H1 (cell line): Measurements from ENCODE around the gene PDE6D. TPM values are rescaled to one million over a fixed set of nuclear protein-coding genes. Genes with fewer than 3 reads are reported as not detected.

ENCODE experiments used
- CTCF ChIA-PET: fragments of 300-600 bp; sonication (Branson Sonifier 250); formaldehyde crosslinking; loops from one replicate; lab custom pipeline; 2021; ENCODE audit not compliant: partially characterized antibody; lab: Charles Lee
- POLR2A ChIA-PET: fragments of 300-600 bp; sonication (Branson Sonifier 250); formaldehyde crosslinking; loops from one replicate; lab custom pipeline; 2021; ENCODE audit warnings: inconsistent platforms; ENCODE audit not compliant: partially characterized antibody; lab: Charles Lee
- DNase-seq, 2 experiments: peaks; one replicate each; pipeline versions ENCODE4 v3.0.0 to v3.0.0-alpha.2; 2010 to 2022; ENCODE audit warnings: low spot score in 2 of 2, low read depth in 1 of 2, mixed read lengths in 1 of 2
- FAIRE-seq: peaks from 2 replicates; lab custom pipeline; 2011; peaks lifted over from hg19 to GRCh38; lab: Jason Lieb, UNC
- H2AFZ ChIP-seq: 2 replicates; pipeline ENCODE4 v1.8.1; 2012; ENCODE audit warnings: low read length, inconsistent platforms
- H2AK5ac ChIP-seq: 2 replicates; pipeline ENCODE4 v1.6.1; 2013; ENCODE audit warnings: low read depth, low read length
- H2BK120ac ChIP-seq: replicated peaks from 2 replicates; pipeline ENCODE3; 2013; ENCODE audit warnings: low read depth, low read length, inconsistent platforms
- H2BK12ac ChIP-seq: 2 replicates; pipeline ENCODE4 v1.6.1; 2013; ENCODE audit warnings: low read depth, low read length
- H2BK15ac ChIP-seq: 2 replicates; pipeline ENCODE4 v1.6.1; 2013; ENCODE audit warnings: low read length
- H2BK20ac ChIP-seq: 2 replicates; pipeline ENCODE4 v1.6.1; 2013; ENCODE audit warnings: low read length
- H2BK5ac ChIP-seq: 2 replicates; pipeline ENCODE4 v1.6.1; 2013; ENCODE audit warnings: low read depth, low read length
- H3K14ac ChIP-seq: 2 replicates; pipeline ENCODE4 v1.6.1; 2013; ENCODE audit warnings: inconsistent platforms; ENCODE audit not compliant: insufficient read length
- H3K18ac ChIP-seq: 2 replicates; pipeline ENCODE4 v1.6.1; 2013; ENCODE audit warnings: low read length; ENCODE audit errors: extremely low read depth
- H3K23ac ChIP-seq: 2 replicates; pipeline ENCODE4 v1.6.1; 2013; ENCODE audit warnings: inconsistent platforms; ENCODE audit not compliant: insufficient read length
- H3K23me2 ChIP-seq: 2 replicates; pipeline ENCODE4 v1.6.1; 2013; ENCODE audit warnings: low read depth, low read length
- H3K27ac ChIP-seq: 2 replicates; pipeline ENCODE4 v1.6.1; 2011; ENCODE audit warnings: low read depth, low read length, inconsistent platforms
- H3K27me3 ChIP-seq, 4 experiments: replicated peaks in 1 of 4; 1 replicate in 1 of 4; 2 replicates in 3 of 4; pipeline versions ENCODE4 v1.6.1 to v1.8.1; 2011 to 2013; ENCODE audit warnings: low read length in 3 of 4, mild to moderate bottlenecking in 3 of 4, inconsistent platforms in 2 of 4, mixed read lengths in 2 of 4, moderate library complexity in 1 of 4; ENCODE audit not compliant: control insufficient read depth in 3 of 4, insufficient read depth in 3 of 4; ENCODE audit errors: extremely low read depth in 1 of 4
- H3K36me3 ChIP-seq, 4 experiments: 2 replicates each; pipeline versions ENCODE4 v1.6.1 to v1.8.1; 2011 to 2013; ENCODE audit warnings: mild to moderate bottlenecking in 4 of 4, low read length in 3 of 4, moderate library complexity in 2 of 4, control low read depth in 1 of 4, inconsistent platforms in 1 of 4; ENCODE audit not compliant: insufficient read depth in 4 of 4, control insufficient read depth in 2 of 4
- H3K4ac ChIP-seq: replicated peaks from 2 replicates; pipeline ENCODE3; 2013; ENCODE audit warnings: low read length, low read depth, mixed read lengths, inconsistent platforms; ENCODE audit not compliant: insufficient read length
- H3K4me1 ChIP-seq, 4 experiments: replicated peaks in 1 of 4; 1 replicate in 1 of 4; 2 replicates in 3 of 4; pipeline versions ENCODE4 v1.6.1 to v1.8.1; 2011 to 2013; ENCODE audit warnings: low read length in 3 of 4, inconsistent platforms in 2 of 4, mixed read lengths in 1 of 4; ENCODE audit not compliant: insufficient read depth in 4 of 4, control insufficient read depth in 3 of 4
- H3K4me2 ChIP-seq, 2 experiments: 2 replicates each; pipeline versions ENCODE4 v1.6.1 to v1.8.1; 2011 to 2013; ENCODE audit warnings: low read depth in 2 of 2, low read length in 2 of 2, control low read depth in 1 of 2, inconsistent platforms in 1 of 2, mild to moderate bottlenecking in 1 of 2; ENCODE audit not compliant: insufficient read depth in 1 of 2
- H3K4me3 ChIP-seq, 4 experiments: fragments of 200-600, 300-600 bp in 1 of 4; sonication (generic), shearing (Covaris generic), sonication (Bioruptor Twin) in 1 of 4; 2 replicates each; pipeline versions ENCODE4 v1.5.1 to v1.8.1; 2011 to 2016; ENCODE audit warnings: low read length in 4 of 4, low read depth in 3 of 4, control low read depth in 2 of 4, inconsistent platforms in 2 of 4, mild to moderate bottlenecking in 2 of 4, mixed read lengths in 1 of 4, moderate library complexity in 1 of 4; ENCODE audit not compliant: insufficient read depth in 2 of 4; ENCODE audit errors: extremely low read depth in 1 of 4
- H3K56ac ChIP-seq: replicated peaks from 2 replicates; pipeline ENCODE3; 2013; ENCODE audit warnings: low read depth, mild to moderate bottlenecking, mixed read lengths, low read length, inconsistent platforms; ENCODE audit not compliant: insufficient read length
- H3K79me1 ChIP-seq: 2 replicates; pipeline ENCODE4 v1.6.1; 2013; ENCODE audit warnings: low read depth, low read length, control low read depth
- H3K79me2 ChIP-seq, 2 experiments: 2 replicates each; pipeline versions ENCODE4 v1.6.1 to v1.8.1; 2012 to 2013; ENCODE audit warnings: low read length in 2 of 2, mild to moderate bottlenecking in 2 of 2, inconsistent platforms in 1 of 2; ENCODE audit not compliant: insufficient read depth in 2 of 2, control insufficient read depth in 1 of 2
- H3K9ac ChIP-seq, 4 experiments: replicated peaks in 1 of 4; 1 replicate in 1 of 4; 2 replicates in 3 of 4; pipeline versions ENCODE4 v1.6.1 to v1.8.1; 2011 to 2013; ENCODE audit warnings: low read depth in 3 of 4, low read length in 3 of 4, control low read depth in 2 of 4, mild to moderate bottlenecking in 2 of 4, moderate library complexity in 2 of 4, inconsistent platforms in 1 of 4; ENCODE audit errors: extremely low read depth in 1 of 4
- H3K9me3 ChIP-seq, 2 experiments: 2 replicates each; pipeline versions ENCODE4 v1.6.1 to v1.8.1; 2012 to 2013; ENCODE audit warnings: mild to moderate bottlenecking in 2 of 2, moderate library complexity in 2 of 2, control low read depth in 1 of 2, inconsistent platforms in 1 of 2, low read depth in 1 of 2, low read length in 1 of 2, mixed read lengths in 1 of 2; ENCODE audit not compliant: insufficient read depth in 2 of 2
- H4K20me1 ChIP-seq, 2 experiments: replicated peaks in 1 of 2; 2 replicates each; pipeline versions ENCODE3 to v1.8.1; 2011 to 2013; ENCODE audit warnings: inconsistent platforms in 2 of 2, low read length in 2 of 2, mild to moderate bottlenecking in 1 of 2; ENCODE audit not compliant: insufficient read depth in 2 of 2, control insufficient read depth in 1 of 2
- H4K5ac ChIP-seq: 2 replicates; pipeline ENCODE4 v1.6.1; 2013; ENCODE audit warnings: low read length, low read depth, mixed read lengths, inconsistent platforms; ENCODE audit not compliant: insufficient read length
- H4K8ac ChIP-seq: 2 replicates; pipeline ENCODE4 v1.8.0; 2013; ENCODE audit warnings: mild to moderate bottlenecking, moderate library complexity, low read length, inconsistent platforms; ENCODE audit not compliant: insufficient read depth; ENCODE audit errors: extremely low read depth
- H4K91ac ChIP-seq: replicated peaks from 2 replicates; pipeline ENCODE3; 2013; ENCODE audit warnings: low read length, mixed read lengths, inconsistent platforms; ENCODE audit not compliant: insufficient read length
- BRCA1 ChIP-seq: IDR thresholded peaks from 2 replicates; pipeline ENCODE4 v1.6.1; 2012; ENCODE audit warnings: low read depth, low read length, improper control_type of control experiment
- CREB1 ChIP-seq: IDR thresholded peaks from 2 replicates; pipeline ENCODE4 v1.6.1; 2012; ENCODE audit warnings: inconsistent platforms
- GABPA ChIP-seq: IDR thresholded peaks from 2 replicates; pipeline ENCODE4 v1.6.1; 2011; ENCODE audit warnings: mild to moderate bottlenecking, low read length, moderate library complexity, borderline replicate concordance; ENCODE audit not compliant: insufficient read depth
- HDAC6 ChIP-seq: IDR thresholded peaks from one replicate; pipeline ENCODE4 v1.7.1; 2012; ENCODE audit warnings: low read depth, mild to moderate bottlenecking, inconsistent platforms, low read length, moderate library complexity
- JUND ChIP-seq: IDR thresholded peaks from 2 replicates; pipeline ENCODE4 v1.6.1; 2011; ENCODE audit warnings: mild to moderate bottlenecking, improper control_type of control experiment, low read length
- NRF1 ChIP-seq: IDR thresholded peaks from 2 replicates; pipeline ENCODE4 v1.6.1; 2011; ENCODE audit warnings: mild to moderate bottlenecking, low read depth, low read length, improper control_type of control experiment
- POLR2A ChIP-seq, 2 experiments: IDR thresholded peaks; 1 replicate in 1 of 2; 2 replicates in 1 of 2; pipeline ENCODE4 v1.6.1; 2011; ENCODE audit warnings: low read depth in 2 of 2, low read length in 2 of 2, mild to moderate bottlenecking in 2 of 2; ENCODE audit errors: control extremely low read depth in 1 of 2
- SAP30 ChIP-seq: fragments of 300-600 bp; sonication (generic); IDR thresholded peaks from 2 replicates; pipeline ENCODE4 v1.7.1; 2012; ENCODE audit warnings: low read length, moderate library complexity, mild to moderate bottlenecking, inconsistent platforms; ENCODE audit not compliant: insufficient read depth, insufficient replicate concordance
- SIRT6 ChIP-seq: IDR thresholded peaks from one replicate; pipeline ENCODE4 v1.7.1; 2012; ENCODE audit warnings: low read length, inconsistent platforms
- SP1 ChIP-seq: IDR thresholded peaks from 2 replicates; pipeline ENCODE4 v1.6.1; 2011; ENCODE audit warnings: low read depth, low read length
- YY1 ChIP-seq: IDR thresholded peaks from 2 replicates; pipeline ENCODE4 v1.6.1; 2011; ENCODE audit warnings: low read depth, mild to moderate bottlenecking, low read length
- polyA plus RNA-seq, 7 experiments: library from polyadenylated mRNA; depleted of rRNA in 3 of 7; stranded (reverse) in 5 of 7; unstranded in 2 of 7; fragments of >200 nt in 5 of 7; fragments of 200-250 nt in 2 of 7; gene quantifications; 1 replicate in 5 of 7; 2 replicates in 1 of 7; 4 replicates in 1 of 7; pipeline versions ENCODE4 v1.2.1 to v1.2.3, GENCODE V29; 2011 to 2013; ENCODE audit warnings: missing spikeins in 2 of 7, mixed read lengths in 2 of 7
- total RNA-seq: library from RNA; stranded (reverse); fragmentation: NEBNext Ultra II Directional; extraction: Animal tissue kit (Norgen Biotek cat#: 25700); gene quantifications from 2 replicates; pipeline ENCODE4 v1.2.1, GENCODE V29; 2021
- TF ChIP-seq, protein P1 (sequence below): IDR thresholded peaks from 2 replicates; pipeline ENCODE4 v1.6.1; 2012; ENCODE audit warnings: inconsistent platforms

Gene PDE6D
- total and polyA plus RNA-seq, 2 of the 8 experiments (the other 6 are each of a cell fraction or from before 2014, with no cell fraction given) = 33.7 to 63.9 TPM

DNA sequence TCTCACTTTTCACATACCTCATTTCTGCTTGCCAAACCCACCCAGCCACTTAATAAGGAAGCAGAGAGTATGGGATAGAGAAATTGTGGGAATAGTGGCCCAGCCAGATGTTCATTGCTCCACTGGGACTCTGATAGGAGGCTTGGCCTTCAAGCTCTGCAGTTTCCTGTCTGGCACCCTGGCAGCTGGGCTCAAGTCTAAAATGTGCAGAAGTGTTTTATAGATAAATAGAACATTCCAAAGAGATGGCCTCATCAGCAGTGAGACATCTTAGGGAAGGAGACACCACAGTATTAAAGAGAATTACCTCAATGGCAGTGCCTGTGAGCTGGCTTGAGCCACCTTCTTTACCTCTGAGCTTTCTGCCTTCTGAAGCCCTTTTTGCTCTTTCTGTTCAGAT is 29.8 kb upstream of the PDE6D start:
- H3K36me3 ChIP-seq = peaks cover 2 to 21% (median 11%) of the 10 kb centered on the region in 4 experiments; a peak in 4 of 8 replicates
- H2BK15ac ChIP-seq = no peak overlapping the region
- no peaks in the 10 kb centered on the region for H3K79me2 ChIP-seq
- H3K56ac ChIP-seq = no peak overlapping the region
- H3K14ac ChIP-seq = no peak overlapping the region
- H3K27me3 ChIP-seq = no peaks in the 10 kb centered on the region
- TF ChIP-seq, protein P1, sequence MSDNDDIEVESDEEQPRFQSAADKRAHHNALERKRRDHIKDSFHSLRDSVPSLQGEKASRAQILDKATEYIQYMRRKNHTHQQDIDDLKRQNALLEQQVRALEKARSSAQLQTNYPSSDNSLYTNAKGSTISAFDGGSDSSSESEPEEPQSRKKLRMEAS = no peak
- TF ChIP-seq NRF1 (no peak), SAP30 (no peak), YY1 (no peak), JUND (no peak), POLR2A (IDR thresholded peaks at IDR 0.05; ENCODE audit: control extremely low read depth in 1 of 2, low read depth in 2 of 2, low read length in 2 of 2) (no peak), HDAC6 (no peak), GABPA (no peak), CREB1 (no peak), SIRT6 (no peak), SP1 (no peak), BRCA1 (no peak)
- TF ChIP-seq, all 59 proteins: peak for 0
- Histone ChIP-seq H3K4me1 (no peaks in the 10 kb centered on the region), H3K23ac (no peak overlapping the region), H4K5ac (no peak overlapping the region), H3K4ac (no peak overlapping the region), H3K23me2 (no peaks in the 10 kb centered on the region), H4K20me1 (peaks cover 0 to 3% of the 10 kb centered on the region in 2 experiments), H3K4me3 (no peak overlapping the region), H2AFZ (no peak overlapping the region), H2BK12ac (no peak overlapping the region), H3K4me2 (no peak overlapping the region), H3K9me3 (no peaks in the 10 kb centered on the region), H2BK20ac (no peak overlapping the region), H3K9ac (no peak overlapping the region), H4K91ac (no peak overlapping the region), H4K8ac (no peak overlapping the region), H3K18ac (no peak overlapping the region), H2BK120ac (no peak overlapping the region), H2BK5ac (no peak overlapping the region), H3K79me1 (peaks cover 4% of the 10 kb centered on the region; the same call in 1 of the 2 replicates), H3K27ac (no peak overlapping the region), H2AK5ac (no peak overlapping the region)
- FAIRE-seq (no peak), DNase-seq (no peak)
- CTCF ChIA-PET = interaction anchor here (1.0 to 4.0 kb wide), 5 partner anchors 10 to 118 kb away, joined by 3 to 34 read pairs (median 4); no protein-coding TSS in a partner anchor
- POLR2A ChIA-PET = interaction anchor here (0.6 to 2.5 kb wide), 2 partner anchors 14 to 181 kb away, joined by 3 to 10 read pairs; no protein-coding TSS in a partner anchor
